Aorta (tissue), 5 donors: ENCODE measurements around the gene TNRC18. TPM values are rescaled to one million over a fixed set of nuclear protein-coding genes. Genes with fewer than 3 reads are reported as not detected.
A peak's percentile ranks its signal among the peaks of the same experiment; 100 is the strongest.

Experiments
- ATAC-seq: fragments of 200-7000 bp; cut with Tn5 transposase; one replicate; pipeline ENCODE4 v1.9.1; 2022; ENCODE audit warnings: moderate library complexity; ENCODE audit not compliant: low FRiP score
- DNase-seq, 2 donors: peaks; one replicate each; pipeline ENCODE4 v3.0.0-alpha.2; 2020
- H3K27ac ChIP-seq, 2 donors: one replicate each; pipeline ENCODE4 v1.5.1; 2013; ENCODE audit warnings: low read length in 2 of 2, mild to moderate bottlenecking in 2 of 2, moderate library complexity in 2 of 2, control low read depth in 1 of 2, inconsistent platforms in 1 of 2, low read depth in 1 of 2
- H3K27me3 ChIP-seq, 2 donors: one replicate each; pipeline ENCODE4 v1.6.1; 2013; ENCODE audit warnings: control low read depth in 1 of 2, low read length in 1 of 2, mild to moderate bottlenecking in 1 of 2, moderate library complexity in 1 of 2; ENCODE audit not compliant: insufficient read depth in 2 of 2, control insufficient read depth in 1 of 2
- H3K36me3 ChIP-seq, 2 donors: one replicate each; pipeline ENCODE4 v1.6.1; 2013; ENCODE audit warnings: control low read depth in 1 of 2, low read length in 1 of 2, mild to moderate bottlenecking in 1 of 2; ENCODE audit not compliant: insufficient read depth in 2 of 2, control insufficient read depth in 1 of 2
- H3K4me1 ChIP-seq, 2 donors: one replicate each; pipeline ENCODE4 v1.6.1; 2013; ENCODE audit warnings: low read length in 2 of 2, control low read depth in 1 of 2, mild to moderate bottlenecking in 1 of 2, moderate library complexity in 1 of 2; ENCODE audit not compliant: insufficient read depth in 2 of 2, control insufficient read depth in 1 of 2
- H3K4me3 ChIP-seq, 2 donors: one replicate each; pipeline ENCODE4 v1.5.1; 2013; ENCODE audit warnings: low read length in 2 of 2, control low read depth in 1 of 2, mild to moderate bottlenecking in 1 of 2
- H3K9me3 ChIP-seq: one replicate; pipeline ENCODE4 v1.6.1; 2013; ENCODE audit warnings: mild to moderate bottlenecking, low read length; ENCODE audit not compliant: control insufficient read depth
- WGBS, 2 donors: extraction: QIAGEN DNeasy Blood & Tissue Kit; methylation state at CpG; one replicate each; pipeline ENCODE4 v1.1.7; 2013; 5-methylcytosine and 5-hydroxymethylcytosine counted together
- intact Hi-C, 2 donors: fragments of 100-400 bp; cut with DNase I; formaldehyde crosslinking; loops; one replicate each; pipeline versions ENCODE4 v1.14.2 to v1.15.0; 2022
- polyA plus RNA-seq, 2 donors: library from polyadenylated mRNA; stranded (reverse); fragments of 200-250 nt; gene quantifications; one replicate each; pipeline ENCODE4 v1.2.3, GENCODE V29; 2013
- total RNA-seq, 2 donors: library from RNA; stranded (reverse); fragmentation: NEBNext Ultra II Directional; extraction: Animal tissue kit (Norgen Biotek cat#: 25700); gene quantifications; one replicate each; pipeline ENCODE4 v1.2.1, GENCODE V29; 2021
- donor health status: healthy with polysubstance abuse.
- donor health status: Bipolar disorder and iron deficiency.
- donor health status: DM: no; HTN: no; CAD: no.
- donor health status: DM: no; HTN: no; CAD: no.
- donor health status: DM: yes; HTN: yes; CAD: no.

Gene TNRC18
- total and polyA plus RNA-seq, 4 donors = 41.8 to 132 (median 78.2) TPM

DNA sequence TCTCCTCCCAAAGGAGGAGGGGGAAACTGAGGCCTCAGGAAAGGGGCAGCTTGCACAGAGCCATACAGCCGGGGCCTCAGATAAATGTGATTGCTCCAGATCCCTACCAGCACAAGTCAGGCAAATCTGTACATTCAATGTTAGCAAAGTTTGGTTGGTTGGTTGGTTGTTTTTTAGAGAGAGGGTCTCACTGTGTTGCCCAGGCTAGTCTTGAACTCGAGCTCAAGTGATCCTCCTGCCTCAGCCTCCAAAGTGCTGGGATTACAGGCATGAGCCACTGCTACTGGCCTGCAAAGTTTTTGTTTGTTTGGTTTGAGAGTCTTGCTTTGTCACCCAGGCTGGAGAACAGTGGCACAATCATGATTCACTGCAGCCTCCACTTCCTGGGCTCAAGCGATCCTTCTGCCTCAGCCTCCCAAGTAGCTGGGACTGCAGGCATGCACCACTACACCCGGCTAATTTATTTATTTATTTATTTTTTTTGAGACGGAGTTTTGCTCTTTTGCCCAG lies 30.0 kb upstream of the TNRC18 start:
- DNase-seq (no peak), ATAC-seq (no peak)
- Histone ChIP-seq H3K9me3 (no peaks in the 10 kb centered on the region), H3K27me3 (no peaks in the 10 kb centered on the region), H3K27ac (no peak overlapping the region), H3K36me3 (no peaks in the 10 kb centered on the region), H3K4me3 (no peak overlapping the region), H3K4me1 (no peaks in the 10 kb centered on the region)
- intact Hi-C loops = loop anchor here (10.0 kb wide), 2 partner anchors 89 to 209 kb away; no protein-coding TSS in a partner anchor
- whole genome bisulfite sequencing, 2 donors = 78 to 91% methylated on average over 5 of the region's 5 CpGs

DNA sequence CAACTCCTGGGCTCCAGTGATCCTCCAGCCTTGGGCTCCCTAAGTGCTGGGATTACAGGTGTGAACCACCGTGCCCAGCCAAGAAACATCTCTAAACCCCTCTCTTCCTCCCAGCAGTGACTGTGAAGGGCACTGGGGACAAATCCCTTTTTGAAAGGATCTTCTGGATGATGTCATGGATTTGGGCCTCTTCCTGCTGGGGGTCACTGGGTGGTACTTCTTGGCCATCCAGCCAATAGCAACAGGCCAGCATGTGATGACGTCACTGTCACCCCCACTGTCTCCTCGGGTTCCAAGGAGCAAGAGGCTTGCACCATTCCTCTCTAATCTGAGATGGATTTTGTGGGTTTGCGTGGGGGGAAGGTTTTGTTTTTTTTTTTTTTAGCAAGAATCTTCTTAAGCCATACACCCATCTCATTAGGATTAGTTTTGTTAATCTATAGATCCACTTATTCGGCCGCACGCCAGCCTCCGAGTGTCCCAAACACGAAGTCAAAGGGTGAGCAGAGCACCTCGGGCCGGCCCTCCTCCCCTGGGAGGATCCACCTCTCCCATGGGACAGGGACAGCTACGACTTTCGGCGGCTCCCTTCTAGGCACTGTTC lies 29.4 kb upstream of the TNRC18 start:
- Histone ChIP-seq H3K36me3 (no peaks in the 10 kb centered on the region), H3K4me1 (no peaks in the 10 kb centered on the region), H3K9me3 (no peaks in the 10 kb centered on the region), H3K27ac (no peak overlapping the region), H3K4me3 (no peak overlapping the region), H3K27me3 (no peaks in the 10 kb centered on the region)
- DNase-seq (no peak), ATAC-seq (no peak)
- 69 to 72% methylated on average over 14 of the region's 14 CpGs for WGBS, 2 donors
- intact Hi-C loops = loop anchor here (10.0 kb wide), 2 partner anchors 88 to 208 kb away; no protein-coding TSS in a partner anchor

DNA sequence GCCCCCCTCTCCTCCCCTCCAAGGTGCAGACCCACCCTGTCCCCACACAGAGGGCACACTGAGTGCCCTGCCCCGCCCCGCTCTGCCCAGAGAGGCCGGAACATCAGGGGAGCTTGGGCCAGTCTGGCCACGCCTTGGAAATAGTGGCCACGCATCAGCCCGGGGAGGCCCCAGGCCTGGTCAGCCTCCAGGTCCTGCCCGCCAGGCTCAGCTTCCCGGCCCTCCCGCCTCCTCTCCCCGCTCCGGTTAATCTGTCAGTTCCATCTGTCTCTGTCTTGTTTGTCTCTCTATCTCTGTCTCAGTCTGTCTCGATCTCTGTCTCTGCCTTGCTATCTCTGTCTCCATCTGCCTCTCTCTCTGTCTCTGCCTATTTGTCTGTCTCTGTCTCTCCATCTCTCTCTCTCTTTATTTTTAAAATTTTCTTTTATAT lies 28.9 kb upstream of the TNRC18 start:
- Histone ChIP-seq H3K9me3 (no peaks in the 10 kb centered on the region), H3K27ac (no peak overlapping the region), H3K36me3 (no peaks in the 10 kb centered on the region), H3K4me3 (no peak overlapping the region), H3K27me3 (no peaks in the 10 kb centered on the region), H3K4me1 (no peaks in the 10 kb centered on the region)
- 79 to 82% methylated on average over 8 to 12 of the region's 12 CpGs for WGBS, 2 donors
- DNase-seq (no peak), ATAC-seq (no peak)
- intact Hi-C loops = loop anchor here (10.0 kb wide), 2 partner anchors 88 to 208 kb away; no protein-coding TSS in a partner anchor

DNA sequence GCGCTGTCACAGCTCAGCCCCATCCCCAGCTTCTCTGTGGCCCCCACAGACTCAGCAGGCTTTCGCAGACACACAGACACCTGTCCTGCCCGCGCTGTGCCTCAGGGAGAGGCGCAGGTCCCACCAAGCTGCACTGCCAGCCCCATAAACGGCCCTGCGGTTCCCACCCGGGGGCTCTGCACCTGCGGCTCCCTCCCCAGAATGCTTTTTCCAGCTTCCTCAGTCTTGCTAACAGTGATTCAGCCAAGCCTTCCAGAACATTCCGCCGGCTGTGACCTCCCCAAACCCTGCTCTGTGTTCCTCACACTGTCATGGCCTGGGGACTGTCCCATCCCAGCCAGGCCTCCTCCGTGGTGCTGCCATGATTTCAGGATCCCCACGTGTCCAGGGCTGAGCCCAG lies 27.8 kb upstream of the TNRC18 start:
- no peaks in the 10 kb centered on the region for H3K4me1 ChIP-seq
- no peak overlapping the region for H3K4me3 ChIP-seq
- no peak overlapping the region for H3K27ac ChIP-seq
- WGBS, 2 donors = 78 to 80% methylated on average over 13 of the region's 13 CpGs
- ATAC-seq (no peak), DNase-seq (no peak)
- H3K36me3 ChIP-seq = no peaks in the 10 kb centered on the region
- no peaks in the 10 kb centered on the region for H3K27me3 ChIP-seq
- H3K9me3 ChIP-seq = no peaks in the 10 kb centered on the region
- intact Hi-C loops = loop anchor here (2.0 to 10.0 kb wide), 3 partner anchors 87 to 211 kb away; no protein-coding TSS in a partner anchor

DNA sequence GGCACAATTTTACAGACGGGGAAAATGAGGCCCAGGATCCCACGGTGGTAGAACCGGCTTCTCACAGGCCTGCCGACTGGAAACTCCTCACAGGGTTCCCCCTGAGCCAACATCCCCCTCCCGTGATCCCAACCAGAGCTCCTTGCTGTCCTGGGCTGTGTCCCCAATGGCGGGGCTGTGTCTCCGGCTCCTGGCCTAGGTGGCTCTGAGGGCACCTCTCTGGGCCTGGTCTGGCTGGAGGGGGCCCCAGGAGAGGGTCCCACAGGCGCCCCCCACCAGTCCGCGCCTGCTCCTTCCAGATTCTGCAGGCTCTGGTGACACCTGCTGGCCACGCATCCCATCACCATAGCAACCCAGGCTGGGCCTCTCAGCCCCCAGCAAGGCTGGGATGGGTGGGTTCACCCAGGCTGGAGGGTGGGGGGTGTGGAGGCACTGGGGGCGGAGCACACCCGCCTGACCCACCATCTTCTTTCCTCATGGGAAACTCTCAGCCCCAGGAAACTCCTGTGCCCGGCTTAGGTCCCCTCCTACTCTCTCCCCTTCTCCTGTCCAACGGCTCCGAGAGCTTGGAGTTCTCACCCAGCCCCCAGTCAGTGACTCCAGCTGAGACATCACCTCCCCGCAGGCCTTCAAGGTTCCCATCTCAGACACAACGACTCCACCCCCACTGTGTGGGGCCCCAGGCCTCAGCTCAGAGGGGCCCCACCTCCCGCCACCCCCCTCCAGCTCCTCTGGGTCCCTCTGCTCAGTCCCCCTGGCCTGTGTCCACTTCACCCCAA lies 27.1 kb upstream of the TNRC18 start:
- Histone ChIP-seq H3K9me3 (no peaks in the 10 kb centered on the region), H3K36me3 (no peaks in the 10 kb centered on the region), H3K27me3 (no peaks in the 10 kb centered on the region), H3K4me3 (no peak overlapping the region), H3K4me1 (no peaks in the 10 kb centered on the region), H3K27ac (no peak overlapping the region)
- peak; percentile 76 for ATAC-seq
- DNase-seq = peak; percentile 66 to 84
- WGBS, 2 donors = 17 to 18% methylated on average over 17 to 19 of the region's 19 CpGs
- intact Hi-C loops = loop anchor here (2.0 to 10.0 kb wide), 3 partner anchors 86 to 210 kb away; no protein-coding TSS in a partner anchor

DNA sequence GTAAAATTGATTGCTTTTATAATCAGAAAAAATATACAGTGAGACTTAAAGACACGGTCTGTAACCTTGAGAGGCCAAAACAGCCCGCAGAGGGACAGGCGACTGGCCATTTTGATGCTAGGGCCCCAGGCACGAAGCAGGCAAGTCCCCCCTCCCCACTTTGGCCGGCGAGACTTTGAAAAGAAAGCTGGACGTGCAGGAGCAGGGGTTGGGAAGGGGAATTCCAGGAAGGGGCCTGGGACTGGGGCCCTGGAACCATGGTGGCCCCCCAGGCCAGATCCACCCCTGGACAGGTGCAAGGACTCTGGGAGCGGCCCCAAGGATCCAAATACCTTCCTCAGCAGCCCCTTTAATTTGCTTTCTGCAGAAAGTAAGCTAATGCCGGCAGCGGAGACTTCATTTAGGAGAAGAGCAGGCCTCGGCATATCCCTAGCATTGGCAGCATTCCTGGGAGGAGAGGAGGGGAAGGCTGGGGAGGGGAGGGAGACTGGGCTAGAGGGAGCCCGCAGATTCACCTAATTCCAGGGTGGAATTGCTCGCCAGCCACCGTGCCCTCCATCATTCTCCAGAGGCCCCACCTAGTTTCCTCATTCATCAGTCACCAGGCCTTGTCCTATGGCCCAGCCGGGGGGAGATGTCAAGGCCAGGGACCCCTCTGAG lies 24.9 kb upstream of the TNRC18 start:
- no peak overlapping the region for H3K4me3 ChIP-seq
- intact Hi-C loops = no loop called here
- no peaks in the 10 kb centered on the region for H3K4me1 ChIP-seq
- no peaks in the 10 kb centered on the region for H3K9me3 ChIP-seq
- 75 to 76% methylated on average over 15 of the region's 15 CpGs for WGBS, 2 donors
- DNase-seq (no peak), ATAC-seq (no peak)
- H3K27me3 ChIP-seq = no peaks in the 10 kb centered on the region
- H3K27ac ChIP-seq = no peak overlapping the region
- H3K36me3 ChIP-seq = no peaks in the 10 kb centered on the region

DNA sequence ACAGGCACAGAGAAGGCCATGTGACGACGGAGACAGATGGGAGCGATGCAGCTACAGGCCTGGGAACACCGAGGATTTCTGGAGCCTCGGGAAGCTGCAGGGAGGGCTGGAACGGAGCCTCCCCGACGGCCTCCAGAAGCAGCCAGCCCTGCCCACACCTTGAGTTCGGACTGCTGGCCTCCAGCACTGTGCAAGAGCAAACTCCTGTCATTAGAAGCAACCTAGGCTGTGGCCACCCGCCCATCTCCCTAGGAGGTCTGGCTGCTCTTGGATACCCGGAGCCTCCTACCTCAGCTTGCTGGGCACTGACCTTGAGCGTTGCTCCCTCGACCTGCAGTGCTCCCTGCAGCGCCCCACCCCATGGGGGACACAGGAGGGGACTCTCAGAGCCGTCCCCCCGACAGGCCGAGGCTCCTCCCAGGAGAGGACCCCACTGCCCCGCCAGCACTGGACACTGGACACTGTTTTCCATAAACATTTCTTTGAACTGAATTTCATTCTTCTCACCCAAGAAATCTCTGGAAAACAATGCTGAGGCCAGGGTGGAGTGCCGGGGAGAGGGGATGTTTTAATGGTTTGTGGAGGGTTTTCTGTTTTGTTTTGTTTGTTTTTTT lies 22.5 kb upstream of the TNRC18 start:
- Histone ChIP-seq H3K4me1 (no peaks in the 10 kb centered on the region), H3K27ac (no peak overlapping the region), H3K9me3 (no peaks in the 10 kb centered on the region), H3K36me3 (no peaks in the 10 kb centered on the region), H3K27me3 (no peaks in the 10 kb centered on the region), H3K4me3 (no peak overlapping the region)
- ATAC-seq (no peak), DNase-seq (no peak)
- intact Hi-C loops = no loop called here
- WGBS, 2 donors = 74% methylated on average over 16 to 19 of the region's 19 CpGs

DNA sequence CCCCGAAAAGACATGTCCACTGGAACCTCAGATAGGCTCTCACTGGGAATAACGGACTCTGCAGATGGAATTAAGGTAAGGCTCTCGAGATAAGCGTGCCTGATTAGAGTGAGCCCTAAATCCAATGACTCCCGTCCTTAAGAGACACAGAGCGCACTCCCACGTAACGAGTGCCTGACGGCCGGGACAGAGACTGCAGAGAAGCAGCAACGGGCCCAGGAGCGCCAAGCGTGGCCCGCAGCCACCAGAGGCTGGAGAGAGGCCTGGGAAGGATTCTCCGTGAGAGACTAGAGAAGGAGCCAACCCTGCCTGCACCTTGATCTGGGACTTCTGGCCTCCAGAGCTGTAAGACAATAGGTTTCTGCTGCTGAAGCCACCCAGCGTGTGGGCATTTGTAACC lies 20.0 kb upstream of the TNRC18 start:
- no peak overlapping the region for H3K27ac ChIP-seq
- intact Hi-C loops = no loop called here
- H3K9me3 ChIP-seq = no peaks in the 10 kb centered on the region
- no peaks in the 10 kb centered on the region for H3K27me3 ChIP-seq
- ATAC-seq (no peak), DNase-seq (no peak)
- 81 to 83% methylated on average over 16 of the region's 16 CpGs for WGBS, 2 donors
- H3K4me1 ChIP-seq = no peaks in the 10 kb centered on the region
- no peaks in the 10 kb centered on the region for H3K36me3 ChIP-seq
- H3K4me3 ChIP-seq = no peak overlapping the region
